ENCODE results near the gene TNFAIP8L1.

DNA sequence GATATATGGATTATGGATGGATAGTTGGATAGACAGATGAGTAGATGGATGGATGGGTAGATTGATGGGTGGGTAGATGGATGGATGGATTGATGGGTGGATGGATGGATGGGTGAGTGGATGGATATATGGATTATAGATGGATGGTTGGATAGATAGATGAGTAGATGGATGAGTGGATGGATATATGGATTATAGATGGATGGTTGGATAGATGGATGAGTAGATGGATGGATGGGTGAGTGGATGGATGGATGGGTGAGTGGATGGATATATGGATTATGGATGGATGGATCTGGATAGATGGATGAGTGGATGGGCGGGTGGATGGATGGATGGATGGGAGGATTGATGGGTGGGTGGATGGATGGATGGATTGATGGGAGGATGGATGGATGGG is 36.4 kb upstream of the TNFAIP8L1 start:
- TF ChIP-seq CEBPB (IDR thresholded peaks at IDR 0.05) (no peak), YY1 (IDR thresholded peaks at IDR 0.05; ENCODE audit: low read depth) (no peak)

Measured in Ishikawa (cell line).